ENCODE measurements around the gene KDM5B. TPM values are rescaled to one million over a fixed set of nuclear protein-coding genes. Genes with fewer than 3 reads are reported as not detected.
"Not testable (repeated sequence)": the region's sequence is repeated elsewhere in the genome, so short reads cannot be mapped to it uniquely, and the experiment has no call there.

Gene KDM5B
- total RNA-seq, 2 donors from 2014 or later: 63.1 to 65.5 TPM

DNA sequence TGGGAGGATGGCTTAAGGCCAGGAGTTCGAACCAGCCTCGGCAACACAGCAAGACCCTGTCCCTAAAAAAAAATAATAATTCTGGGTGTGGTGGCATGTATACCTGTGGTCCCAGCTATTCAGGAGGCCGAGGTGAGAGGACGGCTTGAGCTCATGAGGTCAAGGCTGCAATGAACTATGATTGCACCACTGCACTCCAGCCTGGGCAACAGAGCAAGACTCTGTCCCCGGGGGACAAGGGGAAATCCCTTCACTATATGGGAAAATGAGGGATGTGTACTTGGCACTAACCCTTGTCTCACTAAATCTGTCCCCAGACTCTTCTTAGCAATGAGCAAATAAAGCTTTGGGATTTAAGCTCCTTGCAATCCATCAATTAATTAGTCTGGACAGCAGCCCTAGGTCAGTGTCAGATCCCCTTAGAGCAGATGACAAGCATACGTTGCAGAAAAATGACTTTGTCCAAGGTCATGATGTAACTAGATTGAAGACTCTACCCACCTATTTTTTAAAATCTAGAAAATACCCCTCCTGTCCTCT lies 9.4 kb downstream of the KDM5B start:
- ATAC-seq (no peak), DNase-seq (no peak)
- intact Hi-C loops (cut with DNase I, micrococcal nuclease): no loop called here

DNA sequence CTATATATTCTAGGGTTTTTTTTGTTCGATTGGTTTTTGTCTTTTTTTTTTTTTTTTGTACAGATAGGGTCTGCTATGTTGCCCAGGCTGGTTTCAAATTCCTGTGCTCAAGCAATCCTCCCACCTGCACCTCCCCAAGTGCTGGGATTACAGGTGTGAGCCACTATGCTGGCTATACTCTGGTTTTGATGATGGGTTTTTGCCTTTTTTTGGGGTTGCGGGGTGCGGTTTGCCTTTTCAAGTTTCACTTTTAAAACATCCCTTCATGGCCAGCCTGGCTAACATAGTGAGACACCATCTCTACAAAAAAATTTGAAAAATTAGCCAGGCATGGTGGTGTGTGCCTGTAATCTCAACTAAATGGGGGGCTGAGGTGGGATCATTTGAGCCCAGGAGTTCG lies 10.0 kb downstream of the KDM5B start:
- DNase-seq: no peak
- intact Hi-C loops (cut with DNase I, micrococcal nuclease): no loop called here
- ATAC-seq: no peak

DNA sequence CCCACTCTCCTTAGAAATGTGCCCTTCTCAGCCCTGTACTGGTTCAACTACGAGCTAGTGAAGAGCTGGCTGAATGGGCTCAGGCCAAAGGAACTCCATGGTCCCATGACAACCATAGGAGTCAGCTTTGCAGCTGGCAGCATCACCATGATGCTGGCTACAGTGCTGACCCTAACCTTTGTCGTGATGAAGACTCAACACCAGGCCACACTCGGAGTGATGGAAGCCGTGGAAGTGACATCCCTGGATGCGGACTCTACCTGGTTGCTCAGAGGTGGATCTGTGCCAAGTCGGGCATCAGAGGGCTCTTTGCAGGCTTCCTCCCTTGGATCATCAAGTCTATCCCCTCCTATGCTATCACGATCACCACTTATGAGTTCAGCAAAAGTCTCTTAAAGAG lies 11.6 kb downstream of the KDM5B start:
- no peak for ATAC-seq
- intact Hi-C loops (cut with DNase I, micrococcal nuclease): no loop called here
- no peak for DNase-seq

DNA sequence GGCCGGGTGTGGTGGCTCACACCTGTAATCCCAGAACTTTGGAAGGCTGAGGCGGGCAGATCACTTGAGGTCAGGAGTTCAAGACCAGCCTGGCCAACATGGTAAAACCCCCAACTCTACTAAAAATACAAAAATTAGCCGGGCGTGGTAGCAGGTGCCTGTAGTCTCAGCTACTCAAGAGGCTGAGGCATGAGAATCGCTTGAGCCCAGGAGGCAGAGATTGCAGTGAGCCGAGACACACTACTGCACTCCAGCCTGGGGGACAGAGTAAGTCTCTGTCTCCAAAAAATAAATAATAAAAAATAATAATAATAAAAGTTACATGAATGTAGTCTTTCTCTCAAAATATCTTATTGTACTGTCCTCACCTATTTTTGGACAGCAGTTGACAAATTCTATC lies 13.3 kb downstream of the KDM5B start:
- DNase-seq; intact Hi-C loops (cut with DNase I, micrococcal nuclease); ATAC-seq: not testable (repeated sequence)

DNA sequence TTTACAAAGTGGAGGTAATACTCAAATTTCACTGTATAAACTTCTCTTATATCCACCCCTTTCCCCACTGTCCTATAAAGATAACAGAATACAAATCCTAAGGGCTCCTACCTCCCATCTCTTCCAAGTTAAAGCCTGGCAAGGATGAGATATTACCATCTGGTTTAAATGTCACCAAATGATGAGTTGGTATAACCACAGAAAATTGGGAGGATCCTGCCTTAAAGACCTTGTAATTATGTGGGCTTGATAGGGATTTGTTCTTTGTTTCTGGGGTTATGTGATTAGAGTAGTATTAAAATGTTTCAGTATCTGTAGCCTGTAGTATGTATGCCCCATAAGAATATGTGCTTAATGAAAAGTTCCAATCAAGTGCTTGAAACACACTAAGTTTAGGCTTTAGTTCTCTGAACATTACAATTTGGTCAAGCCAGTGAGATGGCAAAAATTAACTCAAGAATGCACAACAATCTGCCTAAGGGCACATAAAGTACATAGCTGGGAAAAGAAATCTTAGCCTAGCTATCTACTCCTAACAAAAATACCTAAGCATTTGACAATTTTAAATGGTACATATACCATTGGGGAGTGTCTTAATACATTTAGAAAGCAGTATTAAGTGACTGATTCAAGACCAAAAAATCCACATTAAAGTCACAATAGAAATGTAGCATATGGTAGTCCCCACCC lies 14.0 kb downstream of the KDM5B start:
- DNase-seq (no peak), ATAC-seq (no peak)
- intact Hi-C loops (cut with DNase I, micrococcal nuclease): no loop called here

DNA sequence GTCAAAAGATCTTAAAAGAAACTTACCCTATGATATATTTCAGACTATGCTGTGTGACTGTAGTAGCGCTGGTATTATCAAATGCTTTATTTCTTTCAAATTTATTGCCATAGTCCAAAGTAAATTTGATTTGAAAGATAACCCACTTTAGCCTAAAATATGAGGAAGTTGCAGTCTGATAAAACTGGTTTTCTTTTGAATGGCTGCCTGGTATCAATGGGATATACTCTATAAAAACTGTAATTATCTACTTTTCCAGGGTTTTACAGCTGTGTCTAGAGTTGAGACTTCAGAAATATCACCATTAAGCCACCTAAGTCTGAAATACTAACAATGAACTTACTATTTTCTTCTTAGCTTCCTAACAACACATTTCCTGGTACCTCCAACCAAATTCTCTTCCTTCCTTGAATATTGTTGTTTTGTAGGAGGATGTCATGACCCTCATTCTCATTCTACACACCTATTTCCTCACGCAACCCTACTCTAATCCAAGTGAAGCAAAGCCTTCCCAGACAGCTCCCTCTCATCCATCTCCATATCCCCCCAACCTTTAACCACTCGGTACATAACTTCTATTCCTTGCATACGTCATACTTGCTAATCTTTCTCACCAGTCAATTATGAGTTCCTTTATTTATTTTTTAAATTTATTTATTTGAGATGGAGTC lies 17.0 kb downstream of the KDM5B start:
- ATAC-seq (peak; percentile 67), DNase-seq (no peak)
- intact Hi-C loops (cut with DNase I, micrococcal nuclease): no loop called here

DNA sequence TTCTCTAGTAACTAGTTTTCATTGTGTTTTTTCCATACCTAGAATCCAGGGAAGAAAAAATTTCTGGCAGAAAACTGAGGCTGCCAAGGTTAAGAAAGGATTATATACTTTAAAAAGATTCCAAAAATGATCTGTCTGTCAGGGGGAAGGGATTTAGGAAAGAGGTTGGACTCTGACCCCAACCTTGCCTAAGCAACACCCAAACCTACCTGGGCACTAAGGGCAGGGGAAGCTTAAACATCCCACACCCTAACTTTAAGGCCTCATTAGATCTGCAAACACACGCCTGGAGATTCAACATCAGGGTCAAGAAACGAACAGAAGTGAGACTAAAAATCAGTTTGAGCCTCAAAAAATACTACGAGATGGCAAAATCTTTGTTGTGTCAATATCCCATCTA lies 19.4 kb downstream of the KDM5B start:
- ATAC-seq (peak; percentile 87), DNase-seq (peak in 1 of 2 donors; percentile 45)
- intact Hi-C loops (cut with DNase I, micrococcal nuclease): no loop called here

DNA sequence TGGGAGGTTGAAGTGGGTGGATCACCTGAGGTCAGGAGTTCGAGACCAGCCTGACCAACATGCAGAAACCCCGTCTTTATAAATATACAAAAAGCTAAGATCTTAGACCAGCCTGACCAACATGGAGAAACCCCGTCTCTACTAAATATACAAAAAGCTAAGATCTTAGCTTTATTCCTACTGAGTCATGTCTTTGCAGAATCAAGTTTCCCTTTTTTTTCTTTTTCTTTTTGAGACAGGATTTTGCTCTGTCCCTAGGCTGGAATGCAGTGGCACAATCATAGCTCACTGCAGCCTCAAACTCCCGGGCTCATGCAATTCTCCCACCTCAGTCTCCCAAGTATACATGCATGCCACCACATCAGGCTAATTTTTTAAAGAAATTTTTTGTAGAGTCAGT lies 21.4 kb downstream of the KDM5B start:
- ATAC-seq (no peak), DNase-seq (no peak)
- intact Hi-C loops (cut with DNase I, micrococcal nuclease): no loop called here

DNA sequence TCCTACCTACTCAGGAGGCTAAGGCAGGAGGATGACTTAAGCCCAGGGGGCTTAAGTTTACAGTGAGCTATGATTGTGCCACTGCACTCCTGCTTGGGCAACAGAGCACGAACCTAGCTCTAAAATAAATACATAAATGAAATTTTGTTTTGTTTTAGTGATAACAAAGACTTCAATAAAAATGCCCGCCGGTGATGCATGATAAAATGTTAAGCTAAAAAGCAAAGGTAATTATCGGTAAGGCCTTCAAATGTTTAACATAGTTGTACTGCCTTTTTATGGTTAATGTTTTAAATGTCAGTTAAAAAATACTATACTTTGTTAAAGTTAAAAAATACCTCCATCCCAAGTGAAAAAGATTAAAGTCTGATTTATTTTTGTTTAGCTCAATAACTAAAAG lies 27.0 kb downstream of the KDM5B start:
- DNase-seq (no peak), ATAC-seq (no peak)
- intact Hi-C loops (cut with DNase I, micrococcal nuclease): no loop called here

DNA sequence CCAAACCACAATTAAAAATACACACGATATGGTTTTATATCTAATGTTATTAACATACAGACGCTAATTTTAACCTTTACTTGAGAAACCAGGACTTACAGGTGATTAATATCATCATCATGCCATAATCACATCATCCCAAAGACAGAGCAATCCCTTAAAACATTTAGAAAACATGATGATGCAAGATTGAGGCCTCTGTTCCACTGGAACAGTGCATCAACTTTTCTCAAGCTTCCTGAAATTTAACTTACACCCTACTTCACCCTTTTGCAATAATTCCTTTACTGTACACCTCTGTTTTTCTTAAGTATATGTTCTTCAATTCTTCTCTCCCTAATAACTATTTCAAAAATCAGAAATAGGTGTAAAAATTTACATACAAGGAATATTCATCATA lies 38.1 kb downstream of the KDM5B start:
- intact Hi-C loops (cut with DNase I, micrococcal nuclease): no loop called here
- ATAC-seq (no peak), DNase-seq (no peak)

DNA sequence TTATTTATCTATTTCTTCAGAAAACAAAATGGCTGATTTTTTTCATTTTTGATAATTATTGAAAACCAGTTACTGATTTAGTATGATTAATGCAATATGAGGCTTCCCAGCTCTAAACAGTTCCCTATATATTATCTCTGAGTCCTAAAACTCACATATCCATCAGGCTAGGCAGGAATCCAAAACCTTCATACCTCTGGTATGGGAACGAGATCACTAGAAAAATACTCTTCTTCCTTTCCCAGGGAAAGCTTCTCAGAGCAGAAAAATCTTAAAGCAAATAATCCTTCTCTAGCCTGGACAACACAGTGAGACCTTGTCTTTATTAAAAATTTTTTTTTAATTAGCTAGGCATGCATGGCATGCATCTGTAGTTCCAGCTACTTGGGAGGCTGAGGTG lies 42.5 kb downstream of the KDM5B start:
- intact Hi-C loops (cut with DNase I, micrococcal nuclease): no loop called here
- no peak for DNase-seq
- ATAC-seq: no peak

DNA sequence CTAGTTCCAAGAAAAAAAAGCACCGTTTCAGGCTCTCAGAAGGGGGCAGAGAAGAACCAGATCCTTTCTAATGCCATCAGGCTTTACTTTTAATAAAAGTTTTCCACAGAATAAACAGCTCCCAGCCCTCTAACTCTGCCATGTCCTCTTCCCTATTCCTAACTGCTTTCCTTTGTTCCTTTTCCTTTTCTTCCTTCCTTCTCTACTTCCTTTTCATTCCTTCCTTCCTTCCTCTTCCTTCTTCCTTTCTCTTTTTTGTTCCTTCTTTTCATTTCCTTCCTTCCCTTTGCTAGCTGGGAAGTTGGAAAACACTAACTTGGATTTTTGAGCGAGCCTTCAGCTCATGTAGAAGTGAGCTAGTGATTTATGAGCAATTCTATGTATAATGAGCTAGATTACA lies 46.2 kb downstream of the KDM5B start:
- intact Hi-C loops (cut with DNase I, micrococcal nuclease): no loop called here
- ATAC-seq (no peak), DNase-seq (no peak)

DNA sequence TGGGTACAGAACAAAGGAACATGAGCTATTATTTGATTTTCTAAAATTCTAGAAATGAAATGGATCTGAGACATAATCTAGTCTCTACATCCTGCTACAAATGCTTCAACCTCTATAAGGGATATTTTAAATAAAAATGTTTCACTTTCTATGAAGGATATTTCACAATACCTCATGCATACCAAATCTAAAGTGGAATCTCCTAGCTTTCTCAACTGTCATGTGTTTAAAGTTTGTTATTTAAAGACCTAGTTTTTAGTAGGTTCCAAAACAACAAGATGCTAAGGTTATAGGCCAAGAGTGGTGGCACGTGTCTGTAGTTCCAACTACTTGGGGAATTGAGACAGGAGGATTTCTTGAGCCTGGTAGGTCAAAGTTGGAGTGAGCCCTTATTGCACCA lies 47.6 kb downstream of the KDM5B start:
- DNase-seq: no peak
- intact Hi-C loops (cut with DNase I, micrococcal nuclease): no loop called here
- ATAC-seq: no peak

DNA sequence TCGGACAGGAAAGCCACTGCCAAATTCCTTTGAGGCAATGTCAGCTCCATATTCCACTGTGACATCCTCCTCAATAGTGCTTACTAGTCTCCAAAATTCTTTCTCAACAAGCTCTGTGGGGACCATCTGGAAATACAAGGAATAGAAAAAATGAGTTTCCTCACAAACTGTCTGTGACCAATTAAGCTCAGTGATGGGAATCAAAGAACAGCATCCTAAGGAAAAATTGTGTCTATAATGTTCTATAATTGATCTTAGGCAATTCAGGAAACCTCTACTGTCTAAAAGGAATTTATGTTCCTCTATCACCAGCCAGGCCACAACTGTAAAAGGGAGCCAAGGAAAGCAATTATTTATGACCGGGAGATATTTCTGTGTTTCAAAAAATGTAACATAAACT lies 51.8 kb downstream of the KDM5B start:
- ATAC-seq: no peak
- no peak for DNase-seq
- intact Hi-C loops (cut with DNase I, micrococcal nuclease): no loop called here

DNA sequence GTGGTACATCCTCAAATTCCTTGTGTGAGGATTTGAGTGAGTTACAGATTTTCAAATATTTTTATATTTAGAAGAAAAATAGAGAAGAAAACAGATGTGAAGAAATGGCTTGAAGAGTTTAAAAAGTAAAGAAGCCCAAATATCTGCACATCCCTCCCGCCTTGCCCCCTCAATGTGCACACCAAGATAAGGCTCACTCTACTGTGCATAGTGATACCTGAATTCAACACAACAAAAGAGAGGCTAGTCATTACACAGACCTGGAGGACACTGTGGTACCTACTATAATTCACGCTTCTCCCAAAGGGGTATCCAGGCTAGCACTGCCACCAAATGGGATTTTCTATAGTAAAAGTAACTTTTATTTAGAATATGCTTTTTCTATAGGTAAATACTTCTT lies 53.9 kb downstream of the KDM5B start:
- ATAC-seq (no peak), DNase-seq (no peak)
- intact Hi-C loops (cut with DNase I, micrococcal nuclease): no loop called here

DNA sequence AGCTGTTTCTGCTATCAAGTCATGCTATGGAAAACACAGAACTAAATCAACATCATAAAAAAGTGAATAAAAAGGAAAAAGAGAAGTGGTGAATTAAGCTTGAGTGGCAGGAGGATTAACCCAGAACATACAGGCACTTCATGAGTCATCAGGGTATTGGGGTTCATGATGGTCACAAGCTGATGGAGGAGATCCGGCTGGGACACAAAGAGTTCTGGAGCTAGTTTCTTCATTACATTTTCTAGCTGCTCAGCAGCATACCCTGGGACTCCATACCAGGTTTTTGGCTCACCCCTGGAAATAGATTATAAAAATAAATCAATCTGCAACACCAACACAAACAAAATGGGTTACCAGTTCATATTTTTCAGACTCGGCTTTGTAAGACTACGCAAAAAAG lies 55.4 kb downstream of the KDM5B start:
- intact Hi-C loops (cut with DNase I, micrococcal nuclease): no loop called here
- no peak for ATAC-seq
- DNase-seq: no peak

DNA sequence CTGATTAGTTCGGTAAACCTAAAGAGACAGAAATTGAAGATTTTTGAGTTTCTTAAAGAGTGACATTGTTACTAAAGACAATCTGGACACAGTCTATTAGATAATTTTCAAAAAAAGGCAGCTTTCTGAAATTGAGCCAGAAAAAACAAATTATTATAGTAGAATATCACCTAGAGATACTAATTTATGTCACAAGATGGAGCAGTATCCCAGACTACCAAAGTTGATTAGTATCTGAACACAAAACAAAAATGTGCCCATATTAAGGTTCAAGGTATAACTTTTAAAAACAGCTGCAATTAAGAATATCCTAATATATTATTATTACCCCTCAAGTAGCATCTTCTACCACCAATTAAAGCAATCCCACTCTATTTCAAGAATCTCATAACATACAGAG lies 57.5 kb downstream of the KDM5B start:
- intact Hi-C loops (cut with DNase I, micrococcal nuclease): no loop called here
- ATAC-seq (no peak), DNase-seq (no peak)

DNA sequence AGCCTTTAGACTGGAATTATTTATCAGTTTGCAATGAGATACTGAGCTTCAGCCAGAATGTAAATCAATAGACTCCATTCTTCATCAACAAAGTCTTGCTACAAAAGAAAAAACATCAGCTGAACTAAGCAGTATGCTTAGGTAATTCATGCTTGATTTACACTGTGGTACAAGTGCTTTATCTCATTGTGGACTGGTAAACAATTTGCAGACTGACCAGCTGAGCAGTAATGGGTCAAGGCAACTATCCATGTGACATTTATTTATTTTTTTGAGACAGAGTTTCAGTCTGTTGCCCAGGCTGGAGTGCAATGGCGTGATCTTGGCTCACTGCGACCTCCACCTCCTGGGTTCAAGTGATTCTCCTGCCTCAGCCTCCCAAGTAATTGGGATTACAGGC lies 58.2 kb downstream of the KDM5B start:
- ATAC-seq: no peak

DNA sequence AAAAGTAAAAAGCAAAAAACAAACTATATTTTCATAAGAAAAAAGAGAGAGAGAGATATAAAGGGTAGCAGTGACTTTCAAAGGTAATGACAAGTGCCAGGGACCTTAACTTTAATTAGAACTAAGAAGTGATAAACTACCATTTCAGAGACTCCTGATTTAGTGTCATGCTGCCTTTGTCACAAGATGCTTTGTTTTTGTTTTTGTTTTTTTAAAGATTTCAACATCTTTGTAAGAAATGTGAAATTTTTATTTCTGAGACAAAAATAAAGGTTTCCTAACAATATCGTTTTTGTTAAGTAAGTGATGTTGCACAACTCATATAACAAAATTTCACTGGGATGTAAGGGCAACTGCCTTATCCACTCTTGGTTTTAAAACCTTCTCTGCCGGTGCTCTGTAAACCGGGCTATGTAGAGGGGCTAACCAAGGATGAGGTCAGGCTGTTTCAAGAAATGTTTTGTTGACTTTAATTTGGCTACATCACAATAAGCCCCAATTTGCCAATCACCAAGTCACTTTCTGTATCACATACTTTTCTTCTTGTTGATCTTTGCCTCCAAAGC lies 62.8 kb downstream of the KDM5B start:
- intact Hi-C loops (cut with DNase I, micrococcal nuclease): no loop called here
- no peak for ATAC-seq
- no peak for DNase-seq

More for the DNA sequence above, 58.2 kb downstream of the KDM5B start:
- DNase-seq: no peak
- intact Hi-C loops (cut with DNase I, micrococcal nuclease): no loop called here

DNA sequence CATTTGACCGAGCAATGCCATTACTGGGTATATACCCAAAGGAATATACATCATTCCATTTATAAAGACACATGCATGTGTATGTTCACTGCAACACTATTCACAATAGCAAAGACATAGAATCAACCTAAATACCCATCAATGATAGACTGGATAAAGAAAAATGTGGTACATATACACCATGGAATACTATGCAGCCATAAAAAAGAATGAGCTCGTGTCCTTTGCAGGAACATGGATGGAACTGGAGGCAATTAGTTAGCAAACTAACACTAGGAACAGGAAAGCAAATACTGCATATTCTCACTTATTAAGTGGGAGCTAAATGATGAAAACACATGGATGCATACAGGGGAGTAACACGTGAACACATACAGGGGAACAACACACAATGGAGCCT lies 63.5 kb downstream of the KDM5B start:
- ATAC-seq; intact Hi-C loops (cut with DNase I, micrococcal nuclease); DNase-seq: not testable (repeated sequence)

All from left colon (tissue), 2 donors.